ENCODE measurements around the gene LRRC45.

DNA sequence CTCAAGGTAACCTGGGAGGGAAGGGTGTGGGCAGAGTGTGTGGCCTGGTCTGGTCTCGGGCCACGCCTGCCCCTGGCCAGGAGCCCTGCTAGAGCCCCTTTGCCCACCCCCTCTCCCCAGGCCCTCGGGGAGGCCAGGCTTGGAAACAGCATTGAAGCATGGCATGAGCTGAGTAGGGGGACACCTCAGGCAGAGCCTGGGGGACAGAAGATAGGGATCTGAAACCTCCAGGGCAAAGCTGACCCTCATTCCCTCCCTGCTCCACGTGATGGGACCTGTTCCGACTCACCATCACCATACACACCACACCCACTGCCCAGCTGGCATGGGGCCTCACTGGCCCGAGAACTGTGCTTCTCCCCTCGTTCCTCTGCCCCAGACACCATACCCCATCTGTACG, 26.0 kb downstream of the LRRC45 start:
- TF ChIP-seq POLR2AphosphoS5 (IDR thresholded peaks at IDR 0.05) (no peak), POLR2A (IDR thresholded peaks at IDR 0.05) (no peak)
- TF ChIP-seq, protein P1, sequence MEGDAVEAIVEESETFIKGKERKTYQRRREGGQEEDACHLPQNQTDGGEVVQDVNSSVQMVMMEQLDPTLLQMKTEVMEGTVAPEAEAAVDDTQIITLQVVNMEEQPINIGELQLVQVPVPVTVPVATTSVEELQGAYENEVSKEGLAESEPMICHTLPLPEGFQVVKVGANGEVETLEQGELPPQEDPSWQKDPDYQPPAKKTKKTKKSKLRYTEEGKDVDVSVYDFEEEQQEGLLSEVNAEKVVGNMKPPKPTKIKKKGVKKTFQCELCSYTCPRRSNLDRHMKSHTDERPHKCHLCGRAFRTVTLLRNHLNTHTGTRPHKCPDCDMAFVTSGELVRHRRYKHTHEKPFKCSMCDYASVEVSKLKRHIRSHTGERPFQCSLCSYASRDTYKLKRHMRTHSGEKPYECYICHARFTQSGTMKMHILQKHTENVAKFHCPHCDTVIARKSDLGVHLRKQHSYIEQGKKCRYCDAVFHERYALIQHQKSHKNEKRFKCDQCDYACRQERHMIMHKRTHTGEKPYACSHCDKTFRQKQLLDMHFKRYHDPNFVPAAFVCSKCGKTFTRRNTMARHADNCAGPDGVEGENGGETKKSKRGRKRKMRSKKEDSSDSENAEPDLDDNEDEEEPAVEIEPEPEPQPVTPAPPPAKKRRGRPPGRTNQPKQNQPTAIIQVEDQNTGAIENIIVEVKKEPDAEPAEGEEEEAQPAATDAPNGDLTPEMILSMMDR (IDR thresholded peaks at IDR 0.05) = no peak

Measured in prostate gland (tissue), 2 donors.